Dendritic cell treated with granulocyte-macrophage colony-stimulating factor and Interleukin-4, amounts not matched to agents 40 ng/mL and 50 ng/mL, for 4 days (primary cell): ENCODE data around the gene WDR74.

Source experiments
- H3K27ac Mint-ChIP-seq: one replicate; pipeline ENCODE4 v1.8.0; 2022; ENCODE audit warnings: mild to moderate bottlenecking, mixed read lengths
- H3K27me3 Mint-ChIP-seq: one replicate; pipeline ENCODE4 v1.8.0; 2022; ENCODE audit warnings: mild to moderate bottlenecking, mixed read lengths
- H3K36me3 Mint-ChIP-seq: one replicate; pipeline ENCODE4 v1.8.0; 2022; ENCODE audit warnings: low read depth, mixed read lengths
- H3K4me1 Mint-ChIP-seq: one replicate; pipeline ENCODE4 v1.8.0; 2022; ENCODE audit warnings: low read depth, mixed read lengths
- H3K4me3 Mint-ChIP-seq: one replicate; pipeline ENCODE4 v1.8.0; 2022; ENCODE audit warnings: mild to moderate bottlenecking, moderate library complexity, mixed read lengths
- H3K9me3 Mint-ChIP-seq: one replicate; pipeline ENCODE4 v1.8.0; 2022; ENCODE audit warnings: mixed read lengths
- intact Hi-C: fragments of 100-400 bp; cut with micrococcal nuclease; formaldehyde crosslinking; loops from one replicate; pipeline ENCODE4 v1.15.0; 2022

WDR74 gene

GRCh38 chr11:62839050-62839945 is at the start of gene WDR74:
TSS of gene WDR74 (minus strand) at chr11:62839590. CDS start at chr11:62839570, 20 bp downstream.
- Mint-ChIP-seq H3K27ac (no peak within 1 kb of the TSS), H3K4me3 (no peak within 1 kb of the TSS), H3K27me3 (no peaks in the 10 kb centered on the region), H3K9me3 (no peaks in the 10 kb centered on the region), H3K4me1 (peaks cover 43% of the 10 kb centered on the region), H3K36me3 (peaks cover 43% of the 10 kb centered on the region)
- intact Hi-C loops, result loop anchor here (1.0 kb wide), 1 partner anchor 8 kb away; no protein-coding TSS in a partner anchor

- peak overlapping the region; percentile 22 for H3K27ac Mint-ChIP-seq
Observed at GRCh38 chr11:62889126-62889483, 49.7 kb upstream of the WDR74 start.

GRCh38 chr11:62888406-62888805 is 49.0 kb upstream of the WDR74 start:
- Mint-ChIP-seq H3K4me3 (no peak overlapping the region), H3K36me3 (peaks cover 68% of the 10 kb centered on the region), H3K27me3 (no peaks in the 10 kb centered on the region), H3K4me1 (peaks cover 70% of the 10 kb centered on the region), H3K9me3 (no peaks in the 10 kb centered on the region), H3K27ac (peak overlapping the region; percentile 22)
- intact Hi-C loops, result no loop called here

More at GRCh38 chr11:62889126-62889483, 49.7 kb upstream of the WDR74 start:
- Mint-ChIP-seq H3K27me3 (no peaks in the 10 kb centered on the region), H3K9me3 (no peaks in the 10 kb centered on the region), H3K36me3 (peaks cover 61% of the 10 kb centered on the region), H3K4me1 (peaks cover 63% of the 10 kb centered on the region), H3K4me3 (no peak overlapping the region)
- intact Hi-C loops, result no loop called here

- no peaks in the 10 kb centered on the region for H3K27me3 Mint-ChIP-seq
- H3K4me1 Mint-ChIP-seq, result peaks cover 73% of the 10 kb centered on the region
- peaks cover 100% of the 10 kb centered on the region for H3K36me3 Mint-ChIP-seq
- H3K4me3 Mint-ChIP-seq, result no peak overlapping the region
- intact Hi-C loops, result no loop called here
- H3K9me3 Mint-ChIP-seq, result no peaks in the 10 kb centered on the region
- H3K27ac Mint-ChIP-seq, result peak overlapping the region; percentile 37
Observed at GRCh38 chr11:62885137-62885750, 45.9 kb upstream of the WDR74 start.

- Mint-ChIP-seq H3K4me1 (peaks cover 69% of the 10 kb centered on the region), H3K27me3 (no peaks in the 10 kb centered on the region)
Observed at GRCh38 chr11:62883673-62884072, 44.3 kb upstream of the WDR74 start.

GRCh38 chr11:62882788-62883501 is 43.6 kb upstream of the WDR74 start:
- H3K4me1 Mint-ChIP-seq, result peaks cover 63% of the 10 kb centered on the region
- no peaks in the 10 kb centered on the region for H3K9me3 Mint-ChIP-seq
- H3K36me3 Mint-ChIP-seq, result peaks cover 79% of the 10 kb centered on the region
- H3K4me3 Mint-ChIP-seq, result peak overlapping the region; percentile 96
- intact Hi-C loops, result no loop called here
- H3K27me3 Mint-ChIP-seq, result no peaks in the 10 kb centered on the region
- H3K27ac Mint-ChIP-seq, result peak overlapping the region; percentile 99

More at GRCh38 chr11:62883673-62884072, 44.3 kb upstream of the WDR74 start:
- Mint-ChIP-seq H3K27ac (peak overlapping the region; percentile 99), H3K4me3 (peak overlapping the region; percentile 96), H3K36me3 (peaks cover 87% of the 10 kb centered on the region), H3K9me3 (no peaks in the 10 kb centered on the region)
- intact Hi-C loops, result no loop called here

- no peaks in the 10 kb centered on the region for H3K9me3 Mint-ChIP-seq
- intact Hi-C loops, result no loop called here
- peak overlapping the region; percentile 99 for H3K27ac Mint-ChIP-seq
- peaks cover 78% of the 10 kb centered on the region for H3K36me3 Mint-ChIP-seq
- peaks cover 64% of the 10 kb centered on the region for H3K4me1 Mint-ChIP-seq
- H3K27me3 Mint-ChIP-seq, result no peaks in the 10 kb centered on the region
- peak overlapping the region; percentile 96 for H3K4me3 Mint-ChIP-seq
Observed at GRCh38 chr11:62882431-62882749, 43.0 kb upstream of the WDR74 start.

GRCh38 chr11:62881579-62882430 is 42.4 kb upstream of the WDR74 start:
- peak overlapping the region; percentile 99 for H3K27ac Mint-ChIP-seq
- intact Hi-C loops, result loop anchor here (1.0 kb wide), 2 partner anchors 40 to 95 kb away; partner anchors contain the start of gene TMEM179B
- H3K4me1 Mint-ChIP-seq, result peaks cover 59% of the 10 kb centered on the region
- H3K27me3 Mint-ChIP-seq, result no peaks in the 10 kb centered on the region
- peak overlapping the region; percentile 96 for H3K4me3 Mint-ChIP-seq
- no peaks in the 10 kb centered on the region for H3K9me3 Mint-ChIP-seq
- H3K36me3 Mint-ChIP-seq, result peaks cover 78% of the 10 kb centered on the region

- intact Hi-C loops, result loop anchor here (1.0 kb wide), 2 partner anchors 39 to 94 kb away; partner anchors contain the start of gene TMEM179B
- H3K9me3 Mint-ChIP-seq, result no peaks in the 10 kb centered on the region
- no peaks in the 10 kb centered on the region for H3K27me3 Mint-ChIP-seq
- peak within 1 kb of the TSS; percentile 96 for H3K4me3 Mint-ChIP-seq
- peak within 1 kb of the TSS; percentile 99 for H3K27ac Mint-ChIP-seq
- peaks cover 54% of the 10 kb centered on the region for H3K4me1 Mint-ChIP-seq
- peaks cover 73% of the 10 kb centered on the region for H3K36me3 Mint-ChIP-seq
Observed at GRCh38 chr11:62880803-62881578, 41.6 kb upstream of the WDR74 start, which contains the start of gene SLC3A2. TSS of gene SLC3A2 (plus strand) at chr11:62880896. CDS start at chr11:62881024, 128 bp downstream.

- intact Hi-C loops, result no loop called here
- no peaks in the 10 kb centered on the region for H3K9me3 Mint-ChIP-seq
- no peaks in the 10 kb centered on the region for H3K27me3 Mint-ChIP-seq
- peak overlapping the region; percentile 96 for H3K4me3 Mint-ChIP-seq
- H3K36me3 Mint-ChIP-seq, result peaks cover 69% of the 10 kb centered on the region
- peak overlapping the region; percentile 99 for H3K27ac Mint-ChIP-seq
- H3K4me1 Mint-ChIP-seq, result peaks cover 47% of the 10 kb centered on the region
Observed at GRCh38 chr11:62880231-62880802, 40.9 kb upstream of the WDR74 start.

GRCh38 chr11:62879235-62879978 is 40.0 kb upstream of the WDR74 start:
- H3K4me3 Mint-ChIP-seq, result peak overlapping the region; percentile 96
- H3K27me3 Mint-ChIP-seq, result no peaks in the 10 kb centered on the region
- H3K4me1 Mint-ChIP-seq, result peaks cover 42% of the 10 kb centered on the region
- intact Hi-C loops, result no loop called here
- H3K9me3 Mint-ChIP-seq, result no peaks in the 10 kb centered on the region
- H3K27ac Mint-ChIP-seq, result peak overlapping the region; percentile 99
- peaks cover 69% of the 10 kb centered on the region for H3K36me3 Mint-ChIP-seq

GRCh38 chr11:62876712-62877111 is 37.3 kb upstream of the WDR74 start:
- Mint-ChIP-seq H3K9me3 (no peaks in the 10 kb centered on the region), H3K27ac (no peak overlapping the region), H3K27me3 (no peaks in the 10 kb centered on the region), H3K4me1 (peaks cover 19% of the 10 kb centered on the region), H3K4me3 (no peak overlapping the region), H3K36me3 (peaks cover 55% of the 10 kb centered on the region)
- intact Hi-C loops, result no loop called here
